CD14-positive monocyte (primary cell): ENCODE data around the gene UNC5CL. TPM values are rescaled to one million over a fixed set of nuclear protein-coding genes. Genes with fewer than 3 reads are reported as not detected.

ENCODE experiments used
- DNase-seq, 3 donors: peaks; one replicate each; pipeline ENCODE4 v3.0.0-alpha.2; 2011 to 2022
- H2AFZ ChIP-seq: 2 replicates; pipeline ENCODE4 v1.6.0; 2012; ENCODE audit warnings: mild to moderate bottlenecking, low read depth, low read length, inconsistent platforms; ENCODE audit not compliant: insufficient read depth, poor library complexity, severe bottlenecking
- H3K27ac ChIP-seq, 2 donors: 1 replicate in 1 of 2; 2 replicates in 1 of 2; pipeline ENCODE4 v1.5.1; 2012 to 2013; ENCODE audit warnings: low read length in 2 of 2, control low read depth in 1 of 2, inconsistent platforms in 1 of 2, low read depth in 1 of 2, mild to moderate bottlenecking in 1 of 2
- H3K27me3 ChIP-seq, 2 donors: one replicate each; pipeline versions ENCODE4 v1.6.0 to v1.6.1; 2011 to 2013; ENCODE audit warnings: low read length in 2 of 2; ENCODE audit not compliant: control insufficient read depth in 2 of 2, insufficient read depth in 2 of 2
- H3K36me3 ChIP-seq, 2 donors: replicated peaks in 1 of 2; 1 replicate in 1 of 2; 2 replicates in 1 of 2; pipeline versions ENCODE4 v1.5.1 to v1.6.1; 2012 to 2013; ENCODE audit warnings: low read length in 2 of 2, control low read depth in 1 of 2, inconsistent platforms in 1 of 2, mild to moderate bottlenecking in 1 of 2; ENCODE audit not compliant: insufficient read depth in 2 of 2, control insufficient read depth in 1 of 2
- H3K4me1 ChIP-seq, 2 donors: 1 replicate in 1 of 2; 2 replicates in 1 of 2; pipeline versions ENCODE4 v1.5.1 to v1.6.1; 2012 to 2013; ENCODE audit warnings: low read length in 2 of 2, control low read depth in 1 of 2, inconsistent platforms in 1 of 2, mild to moderate bottlenecking in 1 of 2, moderate library complexity in 1 of 2; ENCODE audit not compliant: insufficient read depth in 2 of 2, control insufficient read depth in 1 of 2
- H3K4me2 ChIP-seq: replicated peaks from 2 replicates; pipeline ENCODE3; 2012; ENCODE audit warnings: low read length, moderate library complexity, mild to moderate bottlenecking; ENCODE audit not compliant: poor library complexity, severe bottlenecking; ENCODE audit errors: extremely low read depth
- H3K4me3 ChIP-seq, 3 experiments: fragments of 200-600 bp in 1 of 3; sonication (generic) in 1 of 3; replicated peaks in 1 of 3; 1 replicate in 2 of 3; 2 replicates in 1 of 3; pipeline ENCODE4 v1.5.1; 2011 to 2013; ENCODE audit warnings: low read length in 3 of 3, mild to moderate bottlenecking in 3 of 3, control low read depth in 2 of 3, low read depth in 2 of 3, inconsistent platforms in 1 of 3, moderate library complexity in 1 of 3
- H3K79me2 ChIP-seq: 2 replicates; pipeline ENCODE4 v1.6.0; 2012; ENCODE audit warnings: mild to moderate bottlenecking, control low read depth, inconsistent platforms, low read length, moderate library complexity; ENCODE audit not compliant: insufficient read depth
- H3K9ac ChIP-seq: 2 replicates; pipeline ENCODE4 v1.6.0; 2017; ENCODE audit warnings: low read length, mild to moderate bottlenecking; ENCODE audit not compliant: insufficient read depth, poor library complexity, severe bottlenecking
- H3K9me3 ChIP-seq, 2 donors: replicated peaks in 1 of 2; 1 replicate in 1 of 2; 2 replicates in 1 of 2; pipeline versions ENCODE4 v1.5.1 to v1.6.1; 2012 to 2013; ENCODE audit warnings: low read length in 2 of 2, control low read depth in 1 of 2; ENCODE audit not compliant: control insufficient read depth in 1 of 2, insufficient read depth in 1 of 2
- H4K20me1 ChIP-seq: 2 replicates; pipeline ENCODE4 v1.6.0; 2012; ENCODE audit warnings: mild to moderate bottlenecking, low read length, control low read depth, moderate library complexity; ENCODE audit not compliant: insufficient read depth
- H3K27ac Mint-ChIP-seq, 7 donors: one replicate each; pipeline ENCODE4 v1.8.0; 2020; ENCODE audit warnings: mild to moderate bottlenecking in 7 of 7, mixed read lengths in 7 of 7, moderate library complexity in 6 of 7, inconsistent platforms in 2 of 7
- H3K27me3 Mint-ChIP-seq, 3 donors: one replicate each; pipeline ENCODE4 v1.8.0; 2021 to 2022; ENCODE audit warnings: low read depth in 3 of 3, mild to moderate bottlenecking in 3 of 3, mixed read lengths in 3 of 3, moderate library complexity in 3 of 3, inconsistent platforms in 1 of 3
- H3K36me3 Mint-ChIP-seq, 2 donors: one replicate each; pipeline ENCODE4 v1.8.0; 2020; ENCODE audit warnings: mixed read lengths in 2 of 2, inconsistent platforms in 1 of 2, mild to moderate bottlenecking in 1 of 2
- H3K4me1 Mint-ChIP-seq: one replicate; pipeline ENCODE4 v1.8.0; 2020; ENCODE audit warnings: mild to moderate bottlenecking, mixed read lengths
- H3K4me3 Mint-ChIP-seq, 2 donors: one replicate each; pipeline ENCODE4 v1.8.0; 2020; ENCODE audit warnings: mild to moderate bottlenecking in 2 of 2, mixed read lengths in 2 of 2, moderate library complexity in 1 of 2
- H3K9me3 Mint-ChIP-seq, 7 donors: one replicate each; pipeline ENCODE4 v1.8.0; 2020 to 2022; ENCODE audit warnings: mixed read lengths in 7 of 7, mild to moderate bottlenecking in 6 of 7, moderate library complexity in 6 of 7, inconsistent platforms in 2 of 7
- CTCF ChIP-seq: fragments of 200-600 bp; IDR thresholded peaks from one replicate; pipeline ENCODE4 v1.8.0; 2022; ENCODE audit warnings: antibody characterized with exemption, mild to moderate bottlenecking
- WGBS: methylation state at CpG from one replicate; pipeline ENCODE4 v1.1.5; 2013; ENCODE audit warnings: missing lambda C conversion rate; ENCODE audit not compliant: insufficient coverage; 5-methylcytosine and 5-hydroxymethylcytosine counted together
- intact Hi-C, 2 donors: fragments of 100-400 bp; cut with micrococcal nuclease; formaldehyde crosslinking; loops; one replicate each; pipeline versions ENCODE4 v1.15.0 to v1.15.1; 2023
- polyA plus RNA-seq, 3 donors: library from polyadenylated mRNA; depleted of rRNA in 1 of 3; unstranded in 2 of 3; stranded (reverse) in 1 of 3; fragments of 300-500 nt in 2 of 3; fragments of >200 nt in 1 of 3; fragmentation: Illumina TruSeq in 2 of 3; gene quantifications; 1 replicate in 2 of 3; 2 replicates in 1 of 3; pipeline ENCODE4 v1.2.3, GENCODE V29; 2012 to 2021

Gene UNC5CL
- polyA plus RNA-seq, 3 donors, result 0.09 to 2.3 TPM; not detected in 1

GRCh38 chr6:41025966-41026530 lies 13.0 kb downstream of the UNC5CL start:
- H3K36me3 ChIP-seq, result no peaks in the 10 kb centered on the region
- no peaks in the 10 kb centered on the region for H3K79me2 ChIP-seq
- 100% methylated on average over 1 of the region's 3 CpGs for WGBS
- no peaks in the 10 kb centered on the region for H3K9me3 ChIP-seq
- H3K4me2 ChIP-seq, result no peak overlapping the region
- Mint-ChIP-seq H3K4me1 (peaks cover 28% of the 10 kb centered on the region), H3K9me3 (peaks cover 0 to 2% (median 0%) of the 10 kb centered on the region in 7 donors), H3K27me3 (peaks cover 0 to 5% (median 4%) of the 10 kb centered on the region in 3 donors), H3K36me3 (no peaks in the 10 kb centered on the region), H3K4me3 (no peak overlapping the region), H3K27ac (peak overlapping the region in 1 of 7 donors; percentile 39)
- DNase-seq, result no peak
- no peak overlapping the region for H3K27ac ChIP-seq
- no peaks in the 10 kb centered on the region for H4K20me1 ChIP-seq
- H3K9ac ChIP-seq, result no peak overlapping the region
- H3K4me3 ChIP-seq, result no peak overlapping the region
- H2AFZ ChIP-seq, result no peak overlapping the region
- intact Hi-C loops, result no loop called here
- TF ChIP-seq CTCF, result no peak
- H3K27me3 ChIP-seq, result no peaks in the 10 kb centered on the region
- H3K4me1 ChIP-seq, result peaks cover 22 to 27% of the 10 kb centered on the region in 2 donors

- Mint-ChIP-seq H3K9me3 (peaks cover 0 to 5% (median 0%) of the 10 kb centered on the region in 7 donors), H3K27me3 (peaks cover 1 to 2% (median 2%) of the 10 kb centered on the region in 3 donors), H3K4me1 (peaks cover 17% of the 10 kb centered on the region), H3K36me3 (no peaks in the 10 kb centered on the region), H3K4me3 (no peak overlapping the region), H3K27ac (no peak overlapping the region)
- Histone ChIP-seq H4K20me1 (no peaks in the 10 kb centered on the region), H3K9me3 (no peaks in the 10 kb centered on the region), H3K27ac (no peak overlapping the region), H3K27me3 (no peaks in the 10 kb centered on the region), H3K79me2 (no peaks in the 10 kb centered on the region), H3K4me3 (no peak overlapping the region), H3K4me2 (no peak overlapping the region), H3K36me3 (no peaks in the 10 kb centered on the region), H3K9ac (no peak overlapping the region), H2AFZ (no peak overlapping the region), H3K4me1 (peaks cover 15 to 18% of the 10 kb centered on the region in 2 donors)
- WGBS, result 100% methylated on average over 3 of the region's 3 CpGs
- no peak for DNase-seq
- no peak for TF ChIP-seq CTCF
- intact Hi-C loops, result no loop called here
Measured at GRCh38 chr6:41023114-41023513, 15.9 kb downstream of the UNC5CL start.
